Thoracic aorta (tissue), 2 donors: ENCODE results near the gene C18orf32. TPM values are rescaled to one million over a fixed set of nuclear protein-coding genes. Genes with fewer than 3 reads are reported as not detected.

Source experiments
- ATAC-seq: fragments of 150-250 bp; one replicate; pipeline ENCODE4 v1.8.0; 2017; ENCODE audit warnings: low read depth; ENCODE audit not compliant: insufficient number of reproducible peaks, low FRiP score
- DNase-seq: peaks from one replicate; pipeline ENCODE4 v3.0.0-alpha.2; 2020; ENCODE audit warnings: low spot score
- H3K27ac ChIP-seq, 2 donors: fragments of 200-600 bp; sonication (generic); 1 replicate in 1 of 2; 2 replicates in 1 of 2; pipeline ENCODE4 v1.5.1; 2016; ENCODE audit warnings: mild to moderate bottlenecking in 2 of 2, moderate library complexity in 2 of 2
- H3K27me3 ChIP-seq: fragments of 200-600 bp; sonication (generic); replicated peaks from 2 replicates; pipeline ENCODE4 v1.6.0; 2016; ENCODE audit warnings: mild to moderate bottlenecking; ENCODE audit not compliant: insufficient read depth
- H3K36me3 ChIP-seq: fragments of 200-600 bp; sonication (generic); one replicate; pipeline ENCODE4 v1.5.1; 2016
- H3K4me1 ChIP-seq, 2 donors: fragments of 200-600 bp; sonication (generic); 1 replicate in 1 of 2; 2 replicates in 1 of 2; pipeline versions ENCODE4 v1.5.1 to v1.6.0; 2016; ENCODE audit warnings: low read depth in 2 of 2, mild to moderate bottlenecking in 1 of 2; ENCODE audit not compliant: control insufficient read depth in 1 of 2
- H3K4me3 ChIP-seq: fragments of 200-600 bp; sonication (generic); 2 replicates; pipeline ENCODE4 v1.5.1; 2016; ENCODE audit warnings: mild to moderate bottlenecking
- H3K9me3 ChIP-seq: fragments of 200-600 bp; sonication (generic); 2 replicates; pipeline ENCODE4 v1.5.1; 2016
- CTCF ChIP-seq: fragments of 200-600 bp; sonication (generic); IDR thresholded peaks from one replicate; pipeline ENCODE4 v1.5.1; 2019; ENCODE audit warnings: antibody characterized with exemption
- total RNA-seq, 2 donors: library from RNA; depleted of rRNA; stranded (reverse); fragments of >200 nt; gene quantifications; one replicate each; pipeline versions ENCODE4 v1.1.0 to v1.2.3, GENCODE V29; 2016

Gene C18orf32
- total RNA-seq, 2 donors from 2014 or later: 31.5 to 39.4 TPM

- no peaks in the 10 kb centered on the region for H3K9me3 ChIP-seq
- peaks cover 9 to 26% of the 10 kb centered on the region in 2 donors for H3K4me1 ChIP-seq
- H3K27me3 ChIP-seq: no peaks in the 10 kb centered on the region
- no peak for DNase-seq
- no peak for TF ChIP-seq CTCF
- peak overlapping the region; percentile 90 to 94 for H3K27ac ChIP-seq
- peak overlapping the region; percentile 97 for H3K4me3 ChIP-seq
- peaks cover 12% of the 10 kb centered on the region for H3K36me3 ChIP-seq
- ATAC-seq: no peak
These were observed 4.5 kb upstream of the C18orf32 start for GRCh38 chr18:49491534-49491856.

DNA sequence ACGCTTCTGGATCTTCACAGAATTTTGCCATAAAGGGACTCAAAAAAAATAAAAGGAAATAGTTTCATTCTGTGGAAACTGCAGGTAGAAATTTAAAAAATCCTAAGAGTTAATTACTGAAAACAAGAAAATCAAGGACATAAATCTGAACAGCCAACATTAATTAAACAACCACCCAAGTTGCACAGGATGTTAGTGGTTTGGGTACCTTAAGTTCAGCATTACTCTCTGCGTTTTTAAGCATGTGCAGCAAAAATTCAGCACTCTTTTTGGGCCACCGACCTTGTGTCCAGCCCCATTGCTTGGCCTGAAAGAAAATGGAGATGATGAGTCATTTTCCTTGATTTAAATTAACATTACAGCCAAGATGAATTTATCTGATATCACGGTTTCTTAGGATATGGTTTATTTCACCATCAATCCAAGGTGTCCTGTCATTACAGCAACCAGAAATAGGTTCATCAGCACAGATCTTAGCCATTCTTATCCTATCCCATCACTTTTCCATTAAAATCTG lies 3.3 kb upstream of the C18orf32 start:
- DNase-seq: no peak
- peaks cover 14 to 32% of the 10 kb centered on the region in 2 donors for H3K4me1 ChIP-seq
- H3K9me3 ChIP-seq: no peaks in the 10 kb centered on the region
- ATAC-seq: no peak
- no peak overlapping the region for H3K4me3 ChIP-seq
- no peak overlapping the region for H3K27ac ChIP-seq
- TF ChIP-seq CTCF: no peak
- H3K36me3 ChIP-seq: peaks cover 12% of the 10 kb centered on the region
- no peaks in the 10 kb centered on the region for H3K27me3 ChIP-seq

GRCh38 chr18:49487711-49488310 lies 777 bp upstream of the C18orf32 start:
- no peak for ATAC-seq
- no peaks in the 10 kb centered on the region for H3K27me3 ChIP-seq
- no peak for DNase-seq
- H3K36me3 ChIP-seq: peaks cover 15% of the 10 kb centered on the region
- TF ChIP-seq CTCF: no peak
- peaks cover 14 to 41% of the 10 kb centered on the region in 2 donors for H3K4me1 ChIP-seq
- no peaks in the 10 kb centered on the region for H3K9me3 ChIP-seq
- peak overlapping the region; percentile 85 to 93 for H3K27ac ChIP-seq
- peak overlapping the region; percentile 97 for H3K4me3 ChIP-seq

GRCh38 chr18:49486606-49486952 lies 455 bp downstream of the C18orf32 start:
- Histone ChIP-seq H3K36me3 (peaks cover 20% of the 10 kb centered on the region), H3K27ac (peak overlapping the region; percentile 85 to 93), H3K9me3 (no peaks in the 10 kb centered on the region), H3K4me3 (peak overlapping the region; percentile 97), H3K4me1 (peaks cover 14 to 36% of the 10 kb centered on the region in 2 donors), H3K27me3 (no peaks in the 10 kb centered on the region)
- no peak for DNase-seq
- ATAC-seq: no peak
- TF ChIP-seq CTCF: no peak

- DNase-seq (no peak), ATAC-seq (no peak)
- peak overlapping the region; percentile 85 to 93 for H3K27ac ChIP-seq
- TF ChIP-seq CTCF: no peak
- H3K4me1 ChIP-seq: peaks cover 11 to 31% of the 10 kb centered on the region in 2 donors
- H3K9me3 ChIP-seq: no peaks in the 10 kb centered on the region
- H3K27me3 ChIP-seq: no peaks in the 10 kb centered on the region
- peak overlapping the region; percentile 97 for H3K4me3 ChIP-seq
- H3K36me3 ChIP-seq: peaks cover 24% of the 10 kb centered on the region
These were observed 900 bp downstream of the C18orf32 start for GRCh38 chr18:49486134-49486533.
